DOHH2 (cell line): Measurements from ENCODE around the gene EPDR1.

ENCODE experiments used
- H3F3A ChIP-seq: fragments of 200-600 bp; sonication (generic), shearing (Covaris generic); 2 replicates; pipeline ENCODE4 v1.6.0; 2016; ENCODE audit warnings: antibody characterized with exemption, mild to moderate bottlenecking; ENCODE audit not compliant: control insufficient read depth, insufficient read depth
- H3K27ac ChIP-seq: fragments of 200-600 bp; sonication (generic); 2 replicates; pipeline ENCODE4 v1.5.1; 2014; ENCODE audit warnings: low read depth, mild to moderate bottlenecking, low read length, moderate library complexity
- H3K27me3 ChIP-seq: fragments of 200-600 bp; sonication (generic); 2 replicates; pipeline ENCODE4 v1.6.1; 2014; ENCODE audit warnings: mild to moderate bottlenecking, low read length, mixed read lengths; ENCODE audit not compliant: control insufficient read depth
- H3K36me3 ChIP-seq: fragments of 200-600 bp; sonication (generic); 2 replicates; pipeline ENCODE4 v1.6.1; 2014; ENCODE audit warnings: mild to moderate bottlenecking, low read length, moderate library complexity, mixed read lengths; ENCODE audit not compliant: control insufficient read depth
- H3K4me1 ChIP-seq: fragments of 200-600 bp; sonication (generic); 2 replicates; pipeline ENCODE4 v1.6.1; 2014; ENCODE audit warnings: mild to moderate bottlenecking, low read length, mixed read lengths; ENCODE audit not compliant: control insufficient read depth
- H3K4me2 ChIP-seq: fragments of 200-600 bp; sonication (generic); 2 replicates; pipeline ENCODE4 v1.6.0; 2014; ENCODE audit warnings: mild to moderate bottlenecking, low read length, moderate library complexity
- H3K4me3 ChIP-seq: fragments of 200-600 bp; sonication (generic); 2 replicates; pipeline ENCODE4 v1.5.1; 2014; ENCODE audit warnings: mild to moderate bottlenecking, low read length, mixed read lengths
- H3K79me2 ChIP-seq: fragments of 200-600 bp; sonication (generic); 2 replicates; pipeline ENCODE4 v1.6.1; 2014; ENCODE audit warnings: mild to moderate bottlenecking, low read length, mixed read lengths; ENCODE audit not compliant: control insufficient read depth
- H3K9me2 ChIP-seq: fragments of 200-600 bp; sonication (generic); replicated peaks from 2 replicates; pipeline ENCODE4 v1.6.1; 2014; ENCODE audit warnings: mild to moderate bottlenecking, low read length, mixed read lengths; ENCODE audit not compliant: control insufficient read depth
- H3K9me3 ChIP-seq: fragments of 200-600 bp; sonication (generic); 2 replicates; pipeline ENCODE4 v1.6.1; 2014; ENCODE audit warnings: antibody characterized with exemption, low read length, mixed read lengths; ENCODE audit not compliant: control insufficient read depth, insufficient read depth
- H4K20me1 ChIP-seq: fragments of 200-600 bp; sonication (generic); 2 replicates; pipeline ENCODE4 v1.6.0; 2014; ENCODE audit warnings: low read depth, mild to moderate bottlenecking, antibody characterized with exemption, low read length, moderate library complexity; ENCODE audit not compliant: control insufficient read depth, insufficient read depth
- CTCF ChIP-seq: fragments of 200-600 bp; sonication (generic); IDR thresholded peaks from one replicate; pipeline ENCODE4 v1.5.1; 2014; ENCODE audit warnings: antibody characterized with exemption, mild to moderate bottlenecking, low read depth, low read length; ENCODE audit not compliant: poor library complexity, severe bottlenecking
- EZH2phosphoT487 ChIP-seq: fragments of 200-600 bp; sonication (generic); IDR thresholded peaks from 2 replicates; pipeline ENCODE4 v1.6.1; 2017; ENCODE audit warnings: borderline replicate concordance, mild to moderate bottlenecking, antibody characterized with exemption, low read length, moderate library complexity, mixed read lengths

Gene EPDR1

GRCh38 chr7:37894671-37895070 is 25.8 kb upstream of the EPDR1 start:
- no peak for TF ChIP-seq CTCF
- TF ChIP-seq EZH2phosphoT487, result no peak
- no peak overlapping the region for H3K4me3 ChIP-seq
- no peak overlapping the region for H3K4me2 ChIP-seq
- no peaks in the 10 kb centered on the region for H3K9me2 ChIP-seq
- no peaks in the 10 kb centered on the region for H3K4me1 ChIP-seq
- no peaks in the 10 kb centered on the region for H4K20me1 ChIP-seq
- H3F3A ChIP-seq, result no peaks in the 10 kb centered on the region
- no peaks in the 10 kb centered on the region for H3K27me3 ChIP-seq
- H3K9me3 ChIP-seq, result no peaks in the 10 kb centered on the region
- no peaks in the 10 kb centered on the region for H3K79me2 ChIP-seq
- H3K36me3 ChIP-seq, result no peaks in the 10 kb centered on the region
- H3K27ac ChIP-seq, result no peak overlapping the region

GRCh38 chr7:37899712-37900247 is 20.7 kb upstream of the EPDR1 start:
- Histone ChIP-seq H3K4me1 (no peaks in the 10 kb centered on the region), H3K4me2 (no peak overlapping the region), H3K9me2 (no peaks in the 10 kb centered on the region), H4K20me1 (no peaks in the 10 kb centered on the region), H3K79me2 (no peaks in the 10 kb centered on the region), H3F3A (no peaks in the 10 kb centered on the region), H3K27me3 (0 out of 2 replicates have a peak, but pooled peaks cover 4% of the 10 kb centered on the region), H3K4me3 (no peak overlapping the region), H3K9me3 (no peaks in the 10 kb centered on the region), H3K27ac (no peak overlapping the region), H3K36me3 (no peaks in the 10 kb centered on the region)
- TF ChIP-seq CTCF (no peak), EZH2phosphoT487 (no peak)

- no peak overlapping the region for H3K27ac ChIP-seq
- H3K4me2 ChIP-seq, result no peak overlapping the region
- no peaks in the 10 kb centered on the region for H3K4me1 ChIP-seq
- TF ChIP-seq EZH2phosphoT487 (no peak), CTCF (peak; percentile 86)
- H3K9me2 ChIP-seq, result no peaks in the 10 kb centered on the region
- H3F3A ChIP-seq, result no peaks in the 10 kb centered on the region
- no peaks in the 10 kb centered on the region for H3K79me2 ChIP-seq
- H3K4me3 ChIP-seq, result no peak overlapping the region
- H3K27me3 ChIP-seq, result 0 out of 2 replicates have a peak, but pooled peaks cover 6% of the 10 kb centered on the region
- H4K20me1 ChIP-seq, result no peaks in the 10 kb centered on the region
- no peaks in the 10 kb centered on the region for H3K9me3 ChIP-seq
- H3K36me3 ChIP-seq, result no peaks in the 10 kb centered on the region
Observed at GRCh38 chr7:37901236-37901827, 19.1 kb upstream of the EPDR1 start.
